Adrenal gland (tissue), 5 donors: ENCODE data around the gene MOGAT3.
A peak's percentile ranks its signal among the peaks of the same experiment; 100 is the strongest.

ENCODE experiments used
- POLR2A ChIP-seq, 2 donors: fragments of 450-650 bp; IDR thresholded peaks; one replicate each; pipeline ENCODE4 v1.6.1; 2017; ENCODE audit warnings: antibody characterized with exemption in 2 of 2, mild to moderate bottlenecking in 2 of 2, moderate library complexity in 1 of 2
- TF ChIP-seq, protein P1 (sequence below), 6 experiments: fragments of 450-650 bp in 4 of 6; fragments of 200-600 bp in 2 of 6; sonication (generic) in 1 of 6; IDR thresholded peaks; 1 replicate in 5 of 6; 2 replicates in 1 of 6; pipeline versions ENCODE4 v1.5.1 to v1.8.0; 2016 to 2021; ENCODE audit warnings: antibody characterized with exemption in 6 of 6, mild to moderate bottlenecking in 2 of 6, moderate library complexity in 1 of 6
- donor health status: DM: no; HTN: no; CAD: no.

GRCh38 chr7:101153969-101154692 lies 46.7 kb downstream of the MOGAT3 start, which contains the start of gene AP1S1:
- TF ChIP-seq, protein P1, sequence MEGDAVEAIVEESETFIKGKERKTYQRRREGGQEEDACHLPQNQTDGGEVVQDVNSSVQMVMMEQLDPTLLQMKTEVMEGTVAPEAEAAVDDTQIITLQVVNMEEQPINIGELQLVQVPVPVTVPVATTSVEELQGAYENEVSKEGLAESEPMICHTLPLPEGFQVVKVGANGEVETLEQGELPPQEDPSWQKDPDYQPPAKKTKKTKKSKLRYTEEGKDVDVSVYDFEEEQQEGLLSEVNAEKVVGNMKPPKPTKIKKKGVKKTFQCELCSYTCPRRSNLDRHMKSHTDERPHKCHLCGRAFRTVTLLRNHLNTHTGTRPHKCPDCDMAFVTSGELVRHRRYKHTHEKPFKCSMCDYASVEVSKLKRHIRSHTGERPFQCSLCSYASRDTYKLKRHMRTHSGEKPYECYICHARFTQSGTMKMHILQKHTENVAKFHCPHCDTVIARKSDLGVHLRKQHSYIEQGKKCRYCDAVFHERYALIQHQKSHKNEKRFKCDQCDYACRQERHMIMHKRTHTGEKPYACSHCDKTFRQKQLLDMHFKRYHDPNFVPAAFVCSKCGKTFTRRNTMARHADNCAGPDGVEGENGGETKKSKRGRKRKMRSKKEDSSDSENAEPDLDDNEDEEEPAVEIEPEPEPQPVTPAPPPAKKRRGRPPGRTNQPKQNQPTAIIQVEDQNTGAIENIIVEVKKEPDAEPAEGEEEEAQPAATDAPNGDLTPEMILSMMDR (IDR thresholded peaks at IDR 0.05): no peak
- TF ChIP-seq POLR2A (IDR thresholded peaks at IDR 0.05): peak in 1 of 2 donors; percentile 22
